Hepatocyte (in vitro differentiated cells): ENCODE data around the gene ARHGEF38.

ENCODE experiments used
- EZH2 ChIP-seq: fragments of 200-600 bp; sonication (generic); IDR thresholded peaks from 2 replicates; pipeline ENCODE4 v1.6.1; 2016; ENCODE audit warnings: antibody characterized with exemption, mild to moderate bottlenecking, borderline replicate concordance
- TF ChIP-seq, protein P1 (sequence below): fragments of 200-600 bp; sonication (generic); IDR thresholded peaks from 2 replicates; pipeline ENCODE4 v1.5.1; 2016; ENCODE audit warnings: antibody characterized with exemption, mild to moderate bottlenecking; ENCODE audit not compliant: poor library complexity

GRCh38 chr4:105710012-105710600, 157.7 kb downstream of the ARHGEF38 start:
- TF ChIP-seq, protein P1, sequence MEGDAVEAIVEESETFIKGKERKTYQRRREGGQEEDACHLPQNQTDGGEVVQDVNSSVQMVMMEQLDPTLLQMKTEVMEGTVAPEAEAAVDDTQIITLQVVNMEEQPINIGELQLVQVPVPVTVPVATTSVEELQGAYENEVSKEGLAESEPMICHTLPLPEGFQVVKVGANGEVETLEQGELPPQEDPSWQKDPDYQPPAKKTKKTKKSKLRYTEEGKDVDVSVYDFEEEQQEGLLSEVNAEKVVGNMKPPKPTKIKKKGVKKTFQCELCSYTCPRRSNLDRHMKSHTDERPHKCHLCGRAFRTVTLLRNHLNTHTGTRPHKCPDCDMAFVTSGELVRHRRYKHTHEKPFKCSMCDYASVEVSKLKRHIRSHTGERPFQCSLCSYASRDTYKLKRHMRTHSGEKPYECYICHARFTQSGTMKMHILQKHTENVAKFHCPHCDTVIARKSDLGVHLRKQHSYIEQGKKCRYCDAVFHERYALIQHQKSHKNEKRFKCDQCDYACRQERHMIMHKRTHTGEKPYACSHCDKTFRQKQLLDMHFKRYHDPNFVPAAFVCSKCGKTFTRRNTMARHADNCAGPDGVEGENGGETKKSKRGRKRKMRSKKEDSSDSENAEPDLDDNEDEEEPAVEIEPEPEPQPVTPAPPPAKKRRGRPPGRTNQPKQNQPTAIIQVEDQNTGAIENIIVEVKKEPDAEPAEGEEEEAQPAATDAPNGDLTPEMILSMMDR = no peak
- no peak for TF ChIP-seq EZH2
